Upper lobe of right lung (tissue), 1 donor: ENCODE results near the gene CAMK1D. TPM values are rescaled to one million over a fixed set of nuclear protein-coding genes. Genes with fewer than 3 reads are reported as not detected.

Experiments
- ATAC-seq: fragments of 200-7000 bp; cut with Tn5 transposase; one replicate; pipeline ENCODE4 v1.9.1; 2020; ENCODE audit warnings: mild to moderate bottlenecking, moderate library complexity
- DNase-seq: peaks from one replicate; pipeline ENCODE4 v3.0.0-alpha.2; 2020
- H3K27ac ChIP-seq: fragments of 200-600 bp; one replicate; pipeline ENCODE4 v1.8.0; 2022
- H3K27me3 ChIP-seq: fragments of 200-600 bp; one replicate; pipeline ENCODE4 v1.8.0; 2022; ENCODE audit warnings: mild to moderate bottlenecking
- H3K36me3 ChIP-seq: fragments of 200-600 bp; one replicate; pipeline ENCODE4 v1.8.0; 2022
- H3K4me1 ChIP-seq: fragments of 200-600 bp; one replicate; pipeline ENCODE4 v1.8.0; 2022
- H3K4me3 ChIP-seq: fragments of 200-600 bp; one replicate; pipeline ENCODE4 v1.8.0; 2022; ENCODE audit warnings: mild to moderate bottlenecking
- H3K9me3 ChIP-seq: fragments of 200-600 bp; one replicate; pipeline ENCODE4 v1.8.0; 2022
- intact Hi-C: fragments of 100-400 bp; cut with DNase I; formaldehyde crosslinking; loops from one replicate; pipeline ENCODE4 v1.11.0; 2022
- total RNA-seq: library from RNA; stranded (reverse); fragmentation: NEBNext Ultra II Directional; extraction: Animal tissue kit (Norgen Biotek cat#: 25700); gene quantifications from one replicate; pipeline ENCODE4 v1.2.1, GENCODE V29; 2021
- TF ChIP-seq, protein P1 (sequence below): fragments of 200-600 bp; IDR thresholded peaks from one replicate; pipeline ENCODE4 v1.8.0; 2022; ENCODE audit warnings: antibody characterized with exemption
- donor health status: DM: no; HTN: yes; CAD: no; lungs with severe emphysema.

Gene CAMK1D
- total RNA-seq, 1 donor from 2014 or later = 17.1 TPM

GRCh38 chr10:12480440-12480839, 131.1 kb downstream of the CAMK1D start:
- H3K4me1 ChIP-seq = no peaks in the 10 kb centered on the region
- H3K9me3 ChIP-seq = no peaks in the 10 kb centered on the region
- H3K27me3 ChIP-seq = no peaks in the 10 kb centered on the region
- no peak overlapping the region for H3K27ac ChIP-seq
- intact Hi-C loops = no loop called here
- TF ChIP-seq, protein P1, sequence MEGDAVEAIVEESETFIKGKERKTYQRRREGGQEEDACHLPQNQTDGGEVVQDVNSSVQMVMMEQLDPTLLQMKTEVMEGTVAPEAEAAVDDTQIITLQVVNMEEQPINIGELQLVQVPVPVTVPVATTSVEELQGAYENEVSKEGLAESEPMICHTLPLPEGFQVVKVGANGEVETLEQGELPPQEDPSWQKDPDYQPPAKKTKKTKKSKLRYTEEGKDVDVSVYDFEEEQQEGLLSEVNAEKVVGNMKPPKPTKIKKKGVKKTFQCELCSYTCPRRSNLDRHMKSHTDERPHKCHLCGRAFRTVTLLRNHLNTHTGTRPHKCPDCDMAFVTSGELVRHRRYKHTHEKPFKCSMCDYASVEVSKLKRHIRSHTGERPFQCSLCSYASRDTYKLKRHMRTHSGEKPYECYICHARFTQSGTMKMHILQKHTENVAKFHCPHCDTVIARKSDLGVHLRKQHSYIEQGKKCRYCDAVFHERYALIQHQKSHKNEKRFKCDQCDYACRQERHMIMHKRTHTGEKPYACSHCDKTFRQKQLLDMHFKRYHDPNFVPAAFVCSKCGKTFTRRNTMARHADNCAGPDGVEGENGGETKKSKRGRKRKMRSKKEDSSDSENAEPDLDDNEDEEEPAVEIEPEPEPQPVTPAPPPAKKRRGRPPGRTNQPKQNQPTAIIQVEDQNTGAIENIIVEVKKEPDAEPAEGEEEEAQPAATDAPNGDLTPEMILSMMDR = no peak
- H3K4me3 ChIP-seq = no peak overlapping the region
- ATAC-seq = no peak
- no peak for DNase-seq
- H3K36me3 ChIP-seq = no peaks in the 10 kb centered on the region

DNA sequence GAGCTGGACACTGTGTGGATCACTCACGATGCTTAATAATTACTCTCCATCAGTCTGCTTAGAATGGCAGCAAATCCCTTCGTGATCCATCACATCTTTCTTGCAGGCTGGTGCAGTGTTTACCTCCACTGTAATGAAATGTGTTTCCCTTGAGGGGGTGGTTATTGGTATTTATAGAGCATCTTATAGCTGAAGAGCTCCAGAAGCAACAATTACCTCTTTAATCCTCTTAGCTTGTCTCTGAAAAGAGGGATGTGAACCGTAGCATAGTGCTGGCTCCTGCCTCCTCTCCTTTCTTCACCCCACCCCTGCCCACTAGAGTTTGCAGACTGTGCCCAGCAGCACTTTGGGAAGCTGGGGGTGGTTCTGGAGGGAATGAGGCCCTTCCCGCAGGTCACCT, 132.6 kb downstream of the CAMK1D start:
- H3K4me3 ChIP-seq = no peak overlapping the region
- DNase-seq (no peak), ATAC-seq (no peak)
- no peaks in the 10 kb centered on the region for H3K4me1 ChIP-seq
- no peaks in the 10 kb centered on the region for H3K27me3 ChIP-seq
- intact Hi-C loops = no loop called here
- no peaks in the 10 kb centered on the region for H3K36me3 ChIP-seq
- TF ChIP-seq, protein P1 = no peak
- H3K27ac ChIP-seq = no peak overlapping the region
- no peaks in the 10 kb centered on the region for H3K9me3 ChIP-seq

DNA sequence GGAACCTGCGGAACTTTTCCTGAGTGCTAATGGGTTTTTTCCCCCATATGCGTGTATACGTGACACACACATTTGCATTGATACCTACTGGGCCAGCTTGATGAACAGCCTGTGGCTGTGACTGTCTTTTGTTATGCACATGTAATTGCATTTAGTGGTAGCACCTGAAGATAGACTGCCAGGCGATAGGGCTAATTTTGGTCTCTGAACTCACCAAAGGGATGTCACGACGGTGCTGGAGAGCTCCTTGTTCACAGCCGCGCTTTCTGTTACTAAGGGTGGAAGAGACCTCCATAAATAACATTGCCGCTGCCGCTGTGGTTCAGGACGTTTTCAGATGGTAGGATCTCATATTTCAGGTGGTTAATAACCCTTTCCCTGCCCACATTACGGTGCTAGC, 133.2 kb downstream of the CAMK1D start:
- H3K4me1 ChIP-seq = no peaks in the 10 kb centered on the region
- TF ChIP-seq, protein P1 = no peak
- intact Hi-C loops = no loop called here
- H3K27me3 ChIP-seq = no peaks in the 10 kb centered on the region
- no peak overlapping the region for H3K27ac ChIP-seq
- H3K4me3 ChIP-seq = no peak overlapping the region
- H3K9me3 ChIP-seq = no peaks in the 10 kb centered on the region
- ATAC-seq (no peak), DNase-seq (no peak)
- H3K36me3 ChIP-seq = no peaks in the 10 kb centered on the region

DNA sequence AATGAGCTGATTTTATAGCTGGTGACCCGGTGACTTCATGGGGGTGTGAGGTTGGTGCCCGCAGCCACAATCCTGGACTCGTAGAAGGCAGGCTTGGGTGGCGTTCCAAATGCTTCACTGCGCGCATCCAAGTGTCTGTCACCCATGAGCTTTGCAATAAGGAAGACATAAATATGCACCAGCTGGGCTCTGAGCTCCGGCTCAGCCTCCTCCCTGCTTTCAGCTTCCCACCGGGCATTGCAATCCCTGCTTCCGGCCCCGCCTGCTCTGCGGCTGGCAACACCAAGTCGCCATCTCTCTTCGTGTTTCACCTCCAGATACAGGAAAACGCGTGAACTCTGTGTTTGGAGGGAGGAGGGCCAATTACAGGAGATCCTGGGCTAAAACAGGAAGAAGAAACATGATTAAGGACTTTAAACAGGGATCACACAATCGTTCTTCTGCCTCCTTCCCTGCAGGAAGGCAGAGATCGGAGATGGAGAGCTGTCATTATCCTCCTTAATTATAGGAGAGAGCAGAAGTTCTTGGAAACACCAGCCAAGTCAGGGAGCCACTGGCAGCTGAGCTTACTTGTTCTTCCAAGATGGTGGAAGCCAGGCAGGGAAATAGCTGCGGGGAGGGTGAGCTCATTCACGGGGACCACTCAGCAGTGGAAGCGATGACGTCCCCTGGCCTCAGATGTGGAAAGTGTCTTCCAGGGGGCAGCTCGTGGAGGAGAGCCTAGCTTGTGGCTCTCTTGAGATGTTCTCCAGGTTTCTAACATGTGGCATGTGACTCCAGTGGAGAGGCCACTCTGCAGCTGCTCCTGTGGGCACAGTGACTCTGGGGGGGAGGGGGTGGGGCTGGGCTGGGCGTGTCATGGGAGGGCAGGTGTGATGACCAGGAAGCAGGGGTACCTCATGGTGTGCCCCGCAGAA, 134.9 kb downstream of the CAMK1D start:
- DNase-seq = no peak
- no peak for ATAC-seq
- no peak overlapping the region for H3K4me3 ChIP-seq

DNA sequence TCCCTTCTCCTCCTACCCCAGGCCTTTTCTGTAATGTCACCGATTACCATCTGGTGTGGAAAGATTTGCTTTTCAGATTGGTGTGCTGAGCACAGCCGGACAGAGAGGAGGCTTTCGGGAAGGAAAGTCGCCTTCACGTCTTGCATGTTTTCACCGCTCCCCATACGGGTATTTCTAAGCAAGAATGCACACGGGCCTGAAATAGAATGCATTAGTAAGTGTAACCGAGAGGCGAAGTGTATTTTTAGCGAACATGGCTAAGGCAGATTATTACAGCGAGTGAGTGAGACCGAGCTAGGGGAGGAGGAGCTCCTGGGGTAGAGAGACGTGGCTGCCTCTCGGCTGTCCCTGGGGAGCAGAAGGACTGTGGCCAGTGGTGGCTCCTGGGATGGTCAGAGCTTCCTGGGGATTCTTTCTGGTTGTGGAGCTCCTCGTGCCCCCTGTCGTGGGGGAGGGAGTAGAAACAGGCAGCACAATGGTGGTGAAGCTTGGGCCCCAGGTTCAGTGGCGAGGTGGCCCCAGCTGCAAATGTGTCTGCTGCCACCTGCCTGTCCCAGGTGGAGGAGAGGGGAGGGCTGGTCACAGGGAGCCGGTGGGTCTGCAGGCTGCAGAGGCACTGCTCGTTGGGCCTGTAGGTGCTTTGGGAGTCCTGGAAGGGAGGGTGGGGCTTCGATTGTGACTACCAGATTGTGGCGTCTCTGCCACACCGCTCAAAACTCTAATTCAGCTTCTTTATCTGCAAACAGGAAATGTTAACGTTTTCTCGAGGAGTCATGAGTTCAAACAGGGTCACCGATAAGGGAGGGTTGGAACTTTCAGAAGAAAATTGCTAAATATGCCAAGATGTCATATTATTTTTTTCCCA, 135.8 kb downstream of the CAMK1D start:
- H3K36me3 ChIP-seq = no peaks in the 10 kb centered on the region
- intact Hi-C loops = no loop called here
- no peak overlapping the region for H3K27ac ChIP-seq
- H3K9me3 ChIP-seq = no peaks in the 10 kb centered on the region
- DNase-seq (no peak), ATAC-seq (peak; percentile 21)
- TF ChIP-seq, protein P1 = no peak
- no peaks in the 10 kb centered on the region for H3K4me1 ChIP-seq
- no peak overlapping the region for H3K4me3 ChIP-seq
- no peaks in the 10 kb centered on the region for H3K27me3 ChIP-seq

More for the DNA sequence above, 134.9 kb downstream of the CAMK1D start:
- Histone ChIP-seq H3K27ac (no peak overlapping the region), H3K9me3 (no peaks in the 10 kb centered on the region), H3K27me3 (no peaks in the 10 kb centered on the region), H3K4me1 (no peaks in the 10 kb centered on the region), H3K36me3 (no peaks in the 10 kb centered on the region)
- TF ChIP-seq, protein P1 = no peak
- intact Hi-C loops = no loop called here
